Stimulated activated CD4-positive, alpha-beta T cell treated with anti-CD3 and anti-CD28 coated beads, Interleukin-12 subunit alpha, Interleukin-12 subunit beta, amount 100 ng/mL, for 4 hours (primary cell): ENCODE measurements around the gene TCERG1L.

Experiments
- DNase-seq: peaks from one replicate; pipeline ENCODE4 v3.0.0-alpha.2; 2020

The TCERG1L gene

DNA sequence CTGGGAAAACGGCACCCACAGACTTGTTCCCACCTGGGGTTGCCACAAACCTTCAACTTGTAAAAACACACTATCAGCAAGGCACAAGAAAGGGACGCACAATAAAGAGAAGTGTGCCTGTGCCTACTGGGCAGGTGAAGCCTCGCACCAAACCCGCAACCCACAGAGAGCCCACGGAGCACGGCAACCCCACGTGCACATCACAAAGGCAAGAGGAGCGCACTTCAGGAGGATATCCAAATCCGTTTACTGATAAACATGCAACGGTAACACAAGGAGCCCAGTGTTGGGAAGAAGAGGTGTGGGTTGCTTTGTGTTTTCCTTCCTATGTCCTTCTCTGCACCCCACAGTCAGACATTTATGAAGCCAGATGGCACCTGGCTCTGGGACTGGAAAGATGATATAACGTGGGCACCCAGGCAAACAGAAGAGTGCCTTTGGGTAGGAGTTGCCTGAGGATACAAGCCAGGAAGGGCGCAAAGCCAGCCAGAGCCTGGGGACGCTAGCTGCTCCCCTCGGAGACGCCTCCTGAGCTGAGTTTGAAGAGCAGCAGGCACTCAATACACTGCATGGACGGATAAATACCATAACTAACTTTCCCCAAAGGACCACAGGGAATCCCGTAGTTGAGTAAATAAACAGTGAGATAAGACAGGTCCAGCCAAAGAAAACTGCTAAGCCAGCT is 41.6 kb downstream of the TCERG1L start:
- DNase-seq, result no peak

GRCh38 chr10:131267814-131268095 is 43.8 kb downstream of the TCERG1L start:
- DNase-seq, result no peak

DNA sequence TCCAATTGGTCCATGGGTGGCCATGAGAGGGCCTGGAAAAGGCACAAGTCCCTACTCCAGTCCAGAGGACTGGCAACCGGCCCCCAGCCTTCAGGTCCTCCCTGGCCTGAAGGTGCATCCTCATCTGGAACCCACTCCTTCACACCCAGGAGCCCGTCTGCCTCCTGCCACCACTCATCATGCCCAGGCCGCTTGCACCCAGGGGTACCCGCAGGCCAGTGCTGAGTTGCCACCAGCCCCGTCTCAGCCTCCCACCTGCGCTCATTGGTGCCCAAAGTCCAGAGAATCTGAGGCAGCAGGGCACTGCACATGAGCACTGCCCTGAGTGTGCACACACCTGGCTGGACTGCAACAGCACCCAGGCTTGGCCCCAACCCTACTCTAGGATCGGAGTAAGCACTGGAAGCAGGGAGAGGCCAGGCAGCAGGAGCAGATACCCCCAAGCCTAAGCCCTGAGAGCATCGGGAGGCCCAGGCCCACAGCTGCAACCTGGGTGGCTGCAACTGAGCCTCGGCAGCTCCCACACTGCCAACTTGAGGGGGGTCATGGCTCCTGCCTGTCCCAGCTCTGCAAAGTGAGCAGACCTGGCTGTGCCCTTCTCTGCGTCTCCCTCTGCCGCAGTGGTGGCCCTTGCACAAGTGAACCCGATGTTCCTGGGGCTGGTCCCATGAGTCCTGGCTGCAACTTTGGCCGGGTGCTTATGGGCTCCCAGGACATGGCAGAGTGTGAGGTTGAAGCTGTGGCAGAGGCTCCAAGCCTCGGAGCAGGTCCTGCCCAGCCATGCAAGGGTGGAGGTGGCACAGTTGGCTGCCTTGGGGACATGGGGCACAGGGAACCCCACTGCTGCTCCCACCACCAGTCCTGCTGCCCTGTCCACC is 44.3 kb downstream of the TCERG1L start:
- no peak for DNase-seq

- DNase-seq, result no peak
These were observed 47.3 kb downstream of the TCERG1L start for GRCh38 chr10:131264110-131264788.

- no peak for DNase-seq
These were observed 49.5 kb downstream of the TCERG1L start for GRCh38 chr10:131261890-131262475.

DNA sequence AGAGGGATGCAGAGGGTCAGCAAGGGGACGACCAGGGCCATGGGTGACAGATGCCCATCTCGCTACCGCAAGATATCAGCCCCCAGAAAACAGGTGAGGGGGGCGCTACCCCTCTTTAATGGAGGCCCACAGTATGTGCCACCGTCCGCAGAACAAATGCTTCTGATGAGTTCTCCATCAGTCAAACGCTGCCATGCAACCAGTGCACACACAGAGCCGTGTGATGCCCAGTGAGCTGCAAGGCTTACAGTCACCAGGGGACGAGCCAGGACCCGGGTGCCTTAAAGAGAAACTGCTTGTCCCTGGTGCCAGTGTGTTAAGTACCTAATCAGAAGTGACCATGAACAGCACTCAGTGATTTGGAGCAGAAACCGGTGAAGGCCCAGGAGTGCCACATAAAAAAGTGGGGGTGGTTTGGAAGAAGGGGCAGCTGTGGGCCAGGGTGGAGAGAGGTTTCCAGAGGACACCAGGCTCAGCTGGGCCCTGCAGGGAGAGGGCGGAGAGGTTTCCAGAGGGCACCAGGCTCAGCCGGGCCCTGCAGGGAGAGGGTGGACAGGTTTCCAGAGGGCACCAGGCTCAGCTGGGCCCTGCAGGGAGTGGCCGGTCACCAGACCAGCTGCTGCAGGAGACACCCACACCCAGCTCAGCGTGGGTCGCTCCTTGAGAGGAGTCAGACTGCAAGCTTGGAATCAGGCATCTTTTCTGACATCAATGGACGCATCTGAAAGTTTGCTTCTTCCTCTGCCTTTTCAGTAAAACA is 50.9 kb downstream of the TCERG1L start:
- DNase-seq, result no peak

DNA sequence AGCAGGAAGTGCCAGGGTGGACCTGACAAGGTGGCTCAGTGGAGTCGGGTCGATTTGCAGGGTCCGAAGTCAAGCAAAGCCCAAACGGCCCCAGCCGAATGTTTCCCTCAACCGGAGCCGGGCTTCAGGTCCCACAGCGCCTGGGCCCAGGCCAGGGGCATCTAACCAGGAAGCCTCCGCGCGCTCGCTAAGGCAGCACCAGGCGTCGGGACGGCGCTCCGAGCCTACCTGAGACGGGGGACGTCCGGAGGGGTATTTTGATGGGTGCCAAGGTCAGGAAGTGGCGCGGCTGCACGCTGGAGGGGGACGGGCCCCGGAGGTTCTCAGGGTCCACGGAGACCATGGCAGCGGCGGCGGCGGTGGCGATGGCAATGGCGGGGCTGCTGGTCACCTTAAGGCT is 51.5 kb downstream of the TCERG1L start:
- DNase-seq, result no peak

DNA sequence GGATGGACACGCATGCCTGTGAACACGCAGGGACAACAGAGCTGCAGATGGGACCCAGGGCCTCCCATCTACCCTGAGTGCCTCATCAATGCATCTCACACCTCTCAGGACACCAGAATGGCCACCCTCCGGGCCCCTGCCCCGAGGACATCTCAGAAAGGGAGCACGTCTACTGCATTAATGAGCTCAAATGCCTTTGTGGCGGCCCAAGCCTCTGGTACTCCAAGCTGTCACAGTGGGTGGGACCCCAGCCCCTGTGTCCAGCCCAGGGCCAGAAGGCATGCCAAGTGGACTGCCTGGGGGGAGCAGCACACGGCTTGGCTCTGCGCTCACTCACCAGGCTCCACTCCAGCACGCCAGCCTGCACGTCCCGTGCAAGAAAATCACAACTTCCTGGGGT is 52.0 kb downstream of the TCERG1L start:
- no peak for DNase-seq

DNA sequence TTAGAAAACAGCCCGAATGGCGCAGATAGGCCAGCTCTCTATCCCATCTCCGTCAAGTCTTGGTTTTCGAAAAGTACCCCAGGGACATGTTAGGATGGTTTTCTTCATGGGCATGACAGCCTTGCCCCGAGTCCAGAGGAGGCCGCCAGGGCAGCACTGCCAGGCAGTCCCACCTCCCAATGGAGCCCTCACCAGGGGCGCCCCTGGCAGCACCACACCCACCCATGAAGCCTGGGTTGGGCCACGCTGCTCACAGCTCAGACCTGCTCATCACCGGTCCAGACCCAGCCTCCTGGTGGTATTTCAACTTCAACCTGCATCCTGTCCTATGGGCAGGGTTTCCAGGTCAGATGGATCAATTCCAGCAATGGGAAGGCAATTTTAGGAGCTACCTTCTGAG is 53.3 kb downstream of the TCERG1L start:
- no peak for DNase-seq

DNA sequence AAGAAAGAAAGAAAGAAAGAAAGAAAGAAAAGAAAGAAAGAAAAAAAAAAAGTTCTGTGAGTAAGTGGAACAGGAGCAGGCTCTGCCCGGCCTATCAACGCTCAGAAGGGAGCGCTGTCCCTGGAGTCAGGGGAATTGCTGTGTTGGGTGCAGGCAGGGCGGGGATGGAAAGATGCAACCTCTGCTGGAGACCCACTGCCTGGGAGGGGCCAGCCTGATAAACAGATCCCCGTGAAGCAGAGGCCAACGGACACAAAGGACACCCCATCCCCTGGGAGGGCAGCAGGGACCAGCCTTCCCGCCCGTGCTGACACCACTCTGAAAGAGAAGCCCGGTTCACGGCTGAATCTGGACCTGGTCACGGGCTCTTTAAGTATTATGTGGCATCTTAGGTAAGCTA is 54.5 kb downstream of the TCERG1L start:
- DNase-seq, result no peak

- no peak for DNase-seq
These were observed 56.7 kb downstream of the TCERG1L start for GRCh38 chr10:131254859-131255252.

DNA sequence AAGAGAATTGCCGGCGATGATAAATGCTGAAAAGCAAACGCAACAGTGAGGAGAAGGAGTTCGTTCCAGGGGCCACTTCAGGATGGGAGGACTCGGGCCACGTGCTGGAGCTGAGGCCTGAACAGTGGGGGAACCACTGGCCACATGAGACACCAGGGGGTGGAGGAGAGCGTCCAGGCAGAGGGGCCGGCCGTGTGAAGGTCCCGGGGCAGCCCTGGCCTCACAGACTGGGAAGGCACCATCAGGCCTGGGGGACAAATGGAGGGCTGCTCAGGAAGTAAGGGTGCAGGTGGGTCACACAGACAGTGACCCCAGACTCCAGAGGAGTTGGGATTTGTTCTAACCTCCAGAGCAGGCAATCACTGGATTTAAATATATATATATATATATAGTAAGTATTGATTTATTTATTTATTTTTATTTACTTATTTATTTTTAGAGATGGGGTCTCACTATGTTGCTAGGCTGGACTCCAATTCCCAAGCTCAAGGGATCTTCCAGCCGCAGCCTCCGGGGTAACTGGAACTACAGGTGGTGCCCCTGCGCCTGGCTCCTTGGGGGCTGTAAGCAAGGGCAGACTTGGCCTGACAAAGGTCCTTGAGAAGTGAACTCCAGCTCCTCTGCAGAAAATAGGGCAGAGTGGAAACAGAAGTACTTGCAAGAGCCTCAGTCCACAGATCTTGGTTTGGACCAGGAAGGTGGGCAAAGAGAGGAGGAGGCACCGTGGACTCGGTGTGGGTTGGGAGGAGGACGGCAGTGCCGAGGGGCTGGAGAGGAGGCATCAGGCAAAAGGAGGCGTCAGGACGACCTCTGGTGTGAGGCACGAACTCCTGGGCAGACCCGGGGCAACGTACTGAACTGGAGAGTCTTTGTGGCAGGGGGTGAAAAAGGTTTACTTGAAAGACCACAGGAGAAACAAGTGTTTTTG is 57.3 kb downstream of the TCERG1L start:
- no peak for DNase-seq

GRCh38 chr10:131252567-131253276 is 58.8 kb downstream of the TCERG1L start:
- DNase-seq, result no peak

- DNase-seq, result no peak
These were observed 60.4 kb downstream of the TCERG1L start for GRCh38 chr10:131251146-131251541.

DNA sequence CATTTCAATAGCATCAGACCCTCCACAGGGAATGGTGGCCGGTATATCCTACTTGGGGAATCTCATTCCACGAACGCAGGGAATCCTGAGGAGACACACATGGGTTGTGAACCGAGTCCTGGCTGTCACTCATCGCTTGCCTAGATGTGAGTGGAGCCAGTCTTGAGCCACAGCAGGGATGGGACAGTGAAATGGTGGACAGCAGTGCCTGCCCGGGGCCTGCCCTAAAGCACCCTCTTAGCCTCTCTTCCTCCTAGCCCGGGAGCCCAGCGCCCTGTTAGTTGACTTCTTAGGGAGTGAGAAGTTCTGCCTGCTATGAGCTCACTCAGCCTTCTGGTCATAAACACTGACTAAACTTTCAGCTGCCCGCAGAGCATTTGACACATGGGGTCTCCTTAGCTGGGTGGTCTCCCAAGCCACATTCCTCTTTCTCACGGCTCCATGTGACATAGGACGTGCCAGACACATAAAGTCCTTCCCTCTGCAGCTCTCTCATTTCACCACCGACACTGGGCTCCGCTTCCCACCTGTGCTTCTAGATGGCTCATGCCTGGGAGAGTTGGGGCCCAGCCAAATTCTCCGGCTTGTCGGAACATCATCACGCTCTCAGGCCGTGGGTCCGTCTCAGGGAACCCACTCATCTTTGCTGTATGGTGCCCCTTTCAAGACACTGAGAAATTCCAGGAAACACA is 60.9 kb downstream of the TCERG1L start:
- DNase-seq, result no peak

- no peak for DNase-seq
These were observed 61.6 kb downstream of the TCERG1L start for GRCh38 chr10:131249955-131250344.

DNA sequence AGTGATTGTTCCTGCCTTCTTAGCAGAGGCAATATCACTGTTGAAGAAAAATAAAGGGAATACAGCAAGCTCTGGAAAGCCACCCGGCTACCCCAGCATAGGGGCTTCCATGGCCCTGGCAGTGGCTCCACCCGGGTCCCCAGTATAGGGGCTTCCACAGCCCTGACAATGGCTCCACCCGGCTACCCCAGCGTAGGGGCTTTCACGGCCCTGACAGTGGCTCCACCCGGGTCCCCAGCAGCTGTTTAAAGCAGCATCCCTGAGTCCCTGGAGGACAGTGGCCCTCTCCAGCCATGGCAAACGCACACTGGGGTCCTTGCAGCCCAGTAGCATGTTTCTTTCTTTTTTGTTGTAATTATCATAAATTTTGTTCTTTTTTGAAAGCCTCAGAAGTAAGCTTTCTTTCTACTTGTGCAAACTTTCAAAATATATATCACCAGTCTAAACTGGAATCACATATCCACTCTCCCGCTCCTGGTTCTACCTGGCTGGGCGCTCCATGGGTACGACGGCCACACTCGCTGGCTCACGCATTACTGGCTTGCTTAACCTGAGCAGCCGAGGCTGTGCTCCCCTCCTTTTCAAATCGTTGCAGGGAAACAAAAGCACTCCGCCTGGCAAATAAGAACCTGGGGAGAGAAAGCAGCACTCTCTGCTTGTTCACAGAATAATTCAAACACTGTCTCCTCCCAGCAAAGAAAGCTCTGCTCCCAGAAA is 62.1 kb downstream of the TCERG1L start:
- DNase-seq, result no peak

DNA sequence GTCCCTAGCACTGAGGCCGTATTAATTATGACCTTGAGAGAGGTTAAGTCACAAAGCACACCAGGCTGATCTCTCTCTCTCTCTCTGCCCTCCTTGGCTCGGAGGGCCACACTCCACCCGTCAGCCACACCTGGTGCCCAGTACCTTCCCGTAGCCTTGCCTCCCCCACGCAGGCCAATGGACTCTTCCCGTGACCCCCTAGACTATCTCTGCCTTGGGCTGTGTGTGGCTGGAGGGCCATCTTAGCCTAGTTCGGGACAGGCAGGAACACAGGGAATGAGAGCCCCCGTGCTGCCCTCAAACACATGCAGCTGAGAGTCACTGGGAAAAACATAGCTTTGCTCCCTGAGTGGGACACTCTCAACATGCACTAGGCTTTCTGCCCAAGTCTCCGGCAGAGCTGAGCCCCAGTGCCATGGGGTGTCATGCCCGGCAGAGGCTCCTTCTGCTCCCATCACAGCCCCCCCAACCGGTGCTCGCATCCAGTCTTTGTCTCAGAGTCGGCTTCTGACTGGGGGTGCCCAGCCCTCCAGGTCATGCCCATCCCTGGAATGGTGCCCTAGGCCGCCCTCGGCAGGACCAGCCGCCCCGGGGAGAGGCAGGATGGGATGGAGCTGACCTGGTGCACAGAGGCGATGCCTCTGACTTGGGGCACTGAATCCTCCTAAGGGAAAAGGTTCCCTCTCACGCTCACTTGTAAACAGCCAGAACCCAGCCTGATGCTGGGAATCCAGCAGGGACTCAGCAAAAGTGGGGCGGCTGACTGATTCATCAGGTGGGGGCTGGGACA is 63.0 kb downstream of the TCERG1L start:
- no peak for DNase-seq

- DNase-seq, result no peak
These were observed 63.6 kb downstream of the TCERG1L start for GRCh38 chr10:131247873-131248272.
